PC-9 (cell line): Measurements from ENCODE around the gene NOXA1.

Source experiments
- CTCF ChIP-seq: fragments of 200-600 bp; sonication (generic); conservative IDR thresholded peaks from 2 replicates; pipeline ENCODE4 v1.6.1; 2017; ENCODE audit warnings: mixed run types, antibody characterized with exemption, mild to moderate bottlenecking, moderate library complexity
- EZH2 ChIP-seq: fragments of 200-600 bp; sonication (generic); IDR thresholded peaks from 2 replicates; pipeline ENCODE4 v1.8.0; 2017; ENCODE audit warnings: antibody characterized with exemption, low read depth

- no peak for TF ChIP-seq EZH2
- TF ChIP-seq CTCF: no peak
Observed at GRCh38 chr9:137394866-137395665, 28.1 kb upstream of the NOXA1 start.
